Stimulated activated CD8-positive, alpha-beta memory T cell treated with anti-CD3 and anti-CD28 coated beads, Interleukin-4, amount 100 ng/mL, for 48 hours (primary cell): ENCODE data around the gene TSPAN1.
"Not testable (repeated sequence)": the region's sequence is repeated elsewhere in the genome, so short reads cannot be mapped to it uniquely, and the experiment has no call there.

Experiments
- DNase-seq: peaks from one replicate; pipeline ENCODE4 v3.0.0-alpha.2; 2020

TSPAN1 gene

GRCh38 chr1:46220808-46221207, 45.9 kb downstream of the TSPAN1 start:
- no peak for DNase-seq

- DNase-seq, result no peak
Measured at GRCh38 chr1:46221749-46222148, 46.9 kb downstream of the TSPAN1 start.

GRCh38 chr1:46223055-46223454, 48.2 kb downstream of the TSPAN1 start:
- DNase-seq, result not testable (repeated sequence)

- peak; percentile 73 for DNase-seq
Measured at GRCh38 chr1:46223472-46223943, 48.6 kb downstream of the TSPAN1 start.

- DNase-seq, result no peak
Measured at GRCh38 chr1:46224966-46225365, 50.1 kb downstream of the TSPAN1 start.

GRCh38 chr1:46231231-46231630, 56.3 kb downstream of the TSPAN1 start:
- DNase-seq, result not testable (repeated sequence)
